Measurements from ENCODE around the gene GLS2. TPM values are rescaled to one million over a fixed set of nuclear protein-coding genes. Genes with fewer than 3 reads are reported as not detected.

GLS2 gene
- total RNA-seq, 1 experiment from 2014 or later = 14.8 TPM

GRCh38 chr12:56484566-56484965, 3.4 kb downstream of the GLS2 start:
- CTCF ChIA-PET = no interaction called here
- Mint-ChIP-seq H3K9me3 (peaks cover 11% of the 10 kb centered on the region), H3K4me3 (no peak overlapping the region), H3K27ac (no peak overlapping the region), H3K36me3 (no peaks in the 10 kb centered on the region; the same call in 1 of the 2 replicates), H3K27me3 (ENCODE audit: low read depth) (peaks cover 41% of the 10 kb centered on the region), H3K4me1 (peaks cover 16% of the 10 kb centered on the region)
- ATAC-seq = no peak
- POLR2A ChIA-PET = no interaction called here
- no peak for TF ChIP-seq ZNF138 (CRISPR knock-in tag; conservative IDR thresholded peaks at IDR 0.05)
- no peak for TF ChIP-seq ZNF396 (CRISPR knock-in tag; IDR thresholded peaks at IDR 0.05; ENCODE audit: borderline replicate concordance)
- no peak for DNase-seq (ENCODE audit: low spot score)

DNA sequence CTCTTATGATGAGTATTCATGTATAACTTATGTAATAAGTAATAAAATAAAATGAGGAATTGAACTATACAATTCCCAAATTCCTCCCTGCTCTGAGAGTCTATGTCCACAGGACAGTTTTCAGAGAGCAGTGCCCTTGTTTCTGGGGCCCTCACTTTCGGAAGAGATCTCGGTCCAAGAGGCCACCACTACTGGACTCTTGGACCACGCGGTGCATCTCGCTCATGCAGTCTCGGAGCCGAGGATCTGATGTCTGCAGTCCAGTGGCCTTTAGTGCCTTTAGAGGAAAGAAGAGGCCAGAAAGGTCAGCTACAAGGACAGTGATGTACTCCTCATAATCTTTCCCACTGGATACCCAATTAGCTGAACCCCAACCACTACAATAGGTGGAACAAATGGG, 8.3 kb downstream of the GLS2 start:
- no peak for ATAC-seq
- POLR2A ChIA-PET = interaction anchor here (0.5 kb wide), 1 partner anchor 17 kb away, joined by 3 read pairs; no protein-coding TSS in a partner anchor
- H3K4me3 Mint-ChIP-seq = no peak overlapping the region

DNA sequence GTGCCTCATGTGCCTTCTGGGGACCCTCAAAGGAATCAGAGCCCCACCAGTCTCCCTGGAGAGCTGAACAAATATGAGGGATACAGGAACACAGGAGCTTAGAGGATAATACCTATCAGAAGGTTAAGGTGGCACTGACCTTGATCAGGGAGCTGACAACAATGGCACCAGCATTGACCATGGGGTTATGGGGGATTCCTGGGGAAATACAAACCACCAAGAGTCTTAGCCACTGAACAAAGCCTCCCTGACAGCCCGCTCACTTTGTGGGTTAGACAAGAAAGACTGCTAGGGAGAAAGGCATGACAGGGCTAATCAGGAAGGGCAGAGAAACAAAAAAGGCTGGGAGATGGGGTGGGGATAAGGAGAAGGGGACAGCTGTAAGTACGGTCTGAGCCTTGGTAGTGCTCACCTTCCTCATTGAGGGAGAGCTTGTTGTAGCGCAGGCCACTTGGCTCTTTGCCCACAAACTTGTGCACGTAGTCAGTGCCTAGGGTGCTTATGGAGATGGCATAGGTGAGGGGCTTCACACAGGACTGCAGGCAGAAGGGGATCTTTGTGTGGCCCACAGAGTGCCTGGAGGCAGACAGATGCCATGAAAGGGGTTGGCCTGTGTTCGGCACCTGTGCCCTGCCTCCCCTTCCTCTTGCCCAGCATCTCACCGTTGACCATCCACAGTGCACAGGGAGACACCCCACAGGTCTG, 10.3 kb downstream of the GLS2 start:
- no peaks in the 10 kb centered on the region for H3K9me3 Mint-ChIP-seq
- TF ChIP-seq NFATC4 (CRISPR knock-in tag; IDR thresholded peaks at IDR 0.05) (no peak), ATF1 (CRISPR knock-in tag; IDR thresholded peaks at IDR 0.05) (no peak), KAT7 (CRISPR knock-in tag; IDR thresholded peaks at IDR 0.05; ENCODE audit: borderline replicate concordance) (no peak), ZBTB43 (CRISPR knock-in tag; IDR thresholded peaks at IDR 0.05) (no peak), NR2C2 (CRISPR knock-in tag; IDR thresholded peaks at IDR 0.05) (no peak), TCF7 (CRISPR knock-in tag; IDR thresholded peaks at IDR 0.05; ENCODE audit: low read depth) (no peak), ZNF423 (CRISPR knock-in tag; IDR thresholded peaks at IDR 0.05) (no peak), MYBL2 (CRISPR knock-in tag; IDR thresholded peaks at IDR 0.05) (no peak), FOXP1 (CRISPR knock-in tag; IDR thresholded peaks at IDR 0.05; ENCODE audit: borderline replicate concordance) (no peak), RORB (CRISPR knock-in tag; IDR thresholded peaks at IDR 0.05) (no peak), ZBTB21 (CRISPR knock-in tag; IDR thresholded peaks at IDR 0.05; ENCODE audit: borderline replicate concordance) (no peak), JUN (CRISPR knock-in tag; IDR thresholded peaks at IDR 0.05) (no peak)
- TF ChIP-seq, protein P1, sequence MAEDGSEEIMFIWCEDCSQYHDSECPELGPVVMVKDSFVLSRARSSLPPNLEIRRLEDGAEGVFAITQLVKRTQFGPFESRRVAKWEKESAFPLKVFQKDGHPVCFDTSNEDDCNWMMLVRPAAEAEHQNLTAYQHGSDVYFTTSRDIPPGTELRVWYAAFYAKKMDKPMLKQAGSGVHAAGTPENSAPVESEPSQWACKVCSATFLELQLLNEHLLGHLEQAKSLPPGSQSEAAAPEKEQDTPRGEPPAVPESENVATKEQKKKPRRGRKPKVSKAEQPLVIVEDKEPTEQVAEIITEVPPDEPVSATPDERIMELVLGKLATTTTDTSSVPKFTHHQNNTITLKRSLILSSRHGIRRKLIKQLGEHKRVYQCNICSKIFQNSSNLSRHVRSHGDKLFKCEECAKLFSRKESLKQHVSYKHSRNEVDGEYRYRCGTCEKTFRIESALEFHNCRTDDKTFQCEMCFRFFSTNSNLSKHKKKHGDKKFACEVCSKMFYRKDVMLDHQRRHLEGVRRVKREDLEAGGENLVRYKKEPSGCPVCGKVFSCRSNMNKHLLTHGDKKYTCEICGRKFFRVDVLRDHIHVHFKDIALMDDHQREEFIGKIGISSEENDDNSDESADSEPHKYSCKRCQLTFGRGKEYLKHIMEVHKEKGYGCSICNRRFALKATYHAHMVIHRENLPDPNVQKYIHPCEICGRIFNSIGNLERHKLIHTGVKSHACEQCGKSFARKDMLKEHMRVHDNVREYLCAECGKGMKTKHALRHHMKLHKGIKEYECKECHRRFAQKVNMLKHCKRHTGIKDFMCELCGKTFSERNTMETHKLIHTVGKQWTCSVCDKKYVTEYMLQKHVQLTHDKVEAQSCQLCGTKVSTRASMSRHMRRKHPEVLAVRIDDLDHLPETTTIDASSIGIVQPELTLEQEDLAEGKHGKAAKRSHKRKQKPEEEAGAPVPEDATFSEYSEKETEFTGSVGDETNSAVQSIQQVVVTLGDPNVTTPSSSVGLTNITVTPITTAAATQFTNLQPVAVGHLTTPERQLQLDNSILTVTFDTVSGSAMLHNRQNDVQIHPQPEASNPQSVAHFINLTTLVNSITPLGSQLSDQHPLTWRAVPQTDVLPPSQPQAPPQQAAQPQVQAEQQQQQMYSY (CRISPR knock-in tag; IDR thresholded peaks at IDR 0.05) = no peak
- H3K27ac Mint-ChIP-seq = no peak overlapping the region
- DNase-seq (ENCODE audit: low spot score) = no peak
- peaks cover 8% of the 10 kb centered on the region; the same call in 1 of the 2 replicates for H3K36me3 Mint-ChIP-seq
- H3K4me3 Mint-ChIP-seq = no peak overlapping the region
- ATAC-seq = no peak
- CTCF ChIA-PET = no interaction called here
- POLR2A ChIA-PET = interaction anchor here (0.6 kb wide), 1 partner anchor 52 kb away, joined by 4 read pairs; no protein-coding TSS in a partner anchor
- no peaks in the 10 kb centered on the region for H3K27me3 Mint-ChIP-seq (ENCODE audit: low read depth)
- no peaks in the 10 kb centered on the region for H3K4me1 Mint-ChIP-seq

More for the DNA sequence above, 8.3 kb downstream of the GLS2 start:
- no peak for DNase-seq (ENCODE audit: low spot score)
- CTCF ChIA-PET = interaction anchor here (0.5 to 0.8 kb wide), 2 partner anchors 15 to 94 kb away, joined by 3 read pairs; no protein-coding TSS in a partner anchor
- Mint-ChIP-seq H3K27ac (no peak overlapping the region), H3K9me3 (no peaks in the 10 kb centered on the region), H3K27me3 (ENCODE audit: low read depth) (peaks cover 2% of the 10 kb centered on the region; the same call in 1 of the 2 replicates), H3K36me3 (no peaks in the 10 kb centered on the region), H3K4me1 (no peaks in the 10 kb centered on the region)
- TF ChIP-seq STAT6 (CRISPR knock-in tag; conservative IDR thresholded peaks at IDR 0.05; ENCODE audit: low read depth) (no peak), CBFB (CRISPR knock-in tag; IDR thresholded peaks at IDR 0.05; ENCODE audit: low read depth) (no peak), ZNF232 (CRISPR knock-in tag; IDR thresholded peaks at IDR 0.05) (no peak), GTF2I (CRISPR knock-in tag; conservative IDR thresholded peaks at IDR 0.05) (no peak), USF1 (CRISPR knock-in tag; IDR thresholded peaks at IDR 0.05) (no peak), ZNF121 (CRISPR knock-in tag; IDR thresholded peaks at IDR 0.05) (no peak), OVOL2 (CRISPR knock-in tag; IDR thresholded peaks at IDR 0.05; ENCODE audit: borderline replicate concordance) (no peak), ZNF416 (CRISPR knock-in tag; IDR thresholded peaks at IDR 0.05) (no peak), ETV6 (CRISPR knock-in tag; IDR thresholded peaks at IDR 0.05) (no peak)
